ENCODE measurements around the gene PCGF3. TPM values are rescaled to one million over a fixed set of nuclear protein-coding genes. Genes with fewer than 3 reads are reported as not detected.

The PCGF3 gene
- total RNA-seq, 6 experiments from 2014 or later = 13.0 to 23.5 (median 14.7) TPM

DNA sequence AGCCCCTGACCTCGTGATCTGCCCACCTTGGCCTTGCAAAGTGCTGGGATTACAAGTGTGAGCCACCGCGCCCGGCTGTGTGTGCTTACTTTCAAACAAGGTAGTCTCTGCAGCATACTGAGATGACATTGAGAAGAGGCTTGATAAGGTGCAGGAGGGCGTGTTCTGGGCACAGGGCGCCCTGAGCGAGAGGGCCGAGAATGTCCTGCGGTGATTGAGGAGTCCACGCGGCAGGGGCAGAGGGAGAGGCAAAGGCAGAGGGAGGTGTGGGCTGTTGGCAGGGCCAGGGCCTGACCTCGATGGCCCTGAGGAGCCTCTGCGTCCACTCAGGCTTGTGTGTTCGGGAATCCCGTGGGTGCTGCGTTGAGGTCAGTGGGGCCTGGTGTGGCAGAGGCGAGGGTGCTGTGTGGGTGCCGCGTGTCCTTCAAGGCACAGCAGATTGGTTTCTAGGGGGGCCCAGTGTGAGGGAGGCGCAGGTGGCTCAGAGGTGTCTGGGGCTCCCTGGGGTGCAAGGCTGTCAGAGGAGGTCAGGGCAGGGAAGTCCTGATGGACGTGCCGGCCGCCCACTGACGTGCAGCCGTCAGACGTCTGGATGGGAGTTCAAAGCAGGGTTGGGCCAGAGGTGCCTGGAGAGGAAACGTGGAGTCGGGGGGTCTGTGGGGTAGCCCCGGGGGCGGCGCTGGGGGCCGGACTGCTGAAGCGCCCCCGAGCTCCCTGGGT is 12.1 kb downstream of the PCGF3 start:
- DNase-seq (no peak), ATAC-seq (peak in 1 of 4 donors; percentile 5)
- Histone ChIP-seq H3K4me1 (no peaks in the 10 kb centered on the region), H3K27ac (no peak overlapping the region), H3K36me3 (peaks cover 0 to 6% (median 0%) of the 10 kb centered on the region in 4 donors), H3K4me3 (no peak overlapping the region), H3K27me3 (no peaks in the 10 kb centered on the region), H3K9me3 (no peaks in the 10 kb centered on the region)
- WGBS (ENCODE audit: insufficient coverage, low coverage, low lambda C conversion rate, missing lambda C conversion rate) = 90% methylated on average over 14 of the region's 34 CpGs
- no peak for TF ChIP-seq POLR2A (IDR thresholded peaks at IDR 0.05)
- TF ChIP-seq, protein P1, sequence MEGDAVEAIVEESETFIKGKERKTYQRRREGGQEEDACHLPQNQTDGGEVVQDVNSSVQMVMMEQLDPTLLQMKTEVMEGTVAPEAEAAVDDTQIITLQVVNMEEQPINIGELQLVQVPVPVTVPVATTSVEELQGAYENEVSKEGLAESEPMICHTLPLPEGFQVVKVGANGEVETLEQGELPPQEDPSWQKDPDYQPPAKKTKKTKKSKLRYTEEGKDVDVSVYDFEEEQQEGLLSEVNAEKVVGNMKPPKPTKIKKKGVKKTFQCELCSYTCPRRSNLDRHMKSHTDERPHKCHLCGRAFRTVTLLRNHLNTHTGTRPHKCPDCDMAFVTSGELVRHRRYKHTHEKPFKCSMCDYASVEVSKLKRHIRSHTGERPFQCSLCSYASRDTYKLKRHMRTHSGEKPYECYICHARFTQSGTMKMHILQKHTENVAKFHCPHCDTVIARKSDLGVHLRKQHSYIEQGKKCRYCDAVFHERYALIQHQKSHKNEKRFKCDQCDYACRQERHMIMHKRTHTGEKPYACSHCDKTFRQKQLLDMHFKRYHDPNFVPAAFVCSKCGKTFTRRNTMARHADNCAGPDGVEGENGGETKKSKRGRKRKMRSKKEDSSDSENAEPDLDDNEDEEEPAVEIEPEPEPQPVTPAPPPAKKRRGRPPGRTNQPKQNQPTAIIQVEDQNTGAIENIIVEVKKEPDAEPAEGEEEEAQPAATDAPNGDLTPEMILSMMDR (IDR thresholded peaks at IDR 0.05) = no peak
- intact Hi-C loops (cut with DNase I) = no loop called here

DNA sequence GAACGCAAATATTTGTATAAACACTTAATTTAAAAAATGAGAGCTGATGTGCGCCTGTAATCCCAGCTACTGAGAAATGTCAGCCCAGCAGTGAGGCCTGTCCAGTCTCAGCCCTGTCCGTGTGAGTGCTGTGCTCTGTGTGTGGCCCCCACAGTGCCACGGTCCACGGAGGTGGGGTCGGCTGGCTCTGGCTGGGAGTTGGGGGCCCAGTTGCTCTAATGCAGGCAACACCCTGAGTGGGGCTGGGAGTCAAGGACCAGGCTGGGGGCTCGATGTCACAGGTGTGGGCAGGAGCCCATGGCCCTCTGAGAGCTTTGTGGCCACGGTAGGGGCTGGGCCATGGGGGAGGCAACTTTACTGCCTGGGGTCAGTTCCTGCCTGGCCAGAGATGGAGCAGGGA is 12.8 kb downstream of the PCGF3 start:
- H3K9me3 ChIP-seq = no peaks in the 10 kb centered on the region
- no peak overlapping the region for H3K27ac ChIP-seq
- H3K4me1 ChIP-seq = no peaks in the 10 kb centered on the region
- no peak overlapping the region for H3K4me3 ChIP-seq
- intact Hi-C loops (cut with DNase I) = no loop called here
- ATAC-seq (peak in 1 of 4 donors; percentile 6), DNase-seq (no peak)
- WGBS (ENCODE audit: insufficient coverage, low coverage, low lambda C conversion rate, missing lambda C conversion rate) = 93% methylated on average over 3 of the region's 8 CpGs
- no peak for TF ChIP-seq POLR2A (IDR thresholded peaks at IDR 0.05)
- TF ChIP-seq, protein P1 (IDR thresholded peaks at IDR 0.05) = no peak
- H3K27me3 ChIP-seq = no peaks in the 10 kb centered on the region
- peaks cover 0 to 6% (median 0%) of the 10 kb centered on the region in 4 donors for H3K36me3 ChIP-seq

DNA sequence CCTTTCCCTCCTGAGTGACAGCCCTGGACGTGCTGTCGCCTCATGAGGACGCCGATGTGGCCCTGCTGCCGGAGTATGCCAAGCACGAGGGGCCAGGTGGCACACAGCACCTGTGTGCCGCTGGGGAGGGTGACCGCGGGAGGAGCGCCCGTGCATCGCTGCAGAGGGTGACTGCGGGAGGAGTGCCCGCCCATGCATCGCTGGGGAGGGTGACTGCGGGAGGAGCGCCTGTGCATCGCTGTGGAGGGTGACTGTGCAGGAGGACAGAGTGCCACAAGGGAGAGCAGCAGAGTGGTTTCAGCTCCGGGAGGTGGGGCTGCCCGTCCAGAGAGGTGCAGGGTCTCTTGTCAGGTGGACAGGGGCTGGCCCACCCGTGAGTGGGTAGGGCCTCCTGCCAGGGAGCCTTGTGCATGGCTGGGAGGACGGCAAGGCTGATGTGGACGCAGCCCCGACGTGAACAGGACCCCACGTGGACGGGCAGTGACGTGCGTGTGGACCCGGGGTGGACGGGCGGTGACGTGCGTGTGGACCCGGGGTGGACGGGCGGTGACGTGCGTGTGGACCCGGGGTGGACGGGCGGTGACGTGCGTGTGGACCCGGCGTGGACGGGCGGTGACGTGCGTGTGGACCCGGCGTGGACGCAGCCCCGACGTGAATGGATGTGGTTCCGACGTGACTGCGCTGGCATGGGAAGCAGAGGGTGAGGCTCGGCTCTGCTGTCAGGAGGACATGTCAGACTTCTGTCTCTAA is 14.7 kb downstream of the PCGF3 start:
- intact Hi-C loops (cut with DNase I) = no loop called here
- no peak overlapping the region for H3K27ac ChIP-seq
- H3K27me3 ChIP-seq = no peaks in the 10 kb centered on the region
- no peak for DNase-seq
- no peaks in the 10 kb centered on the region for H3K9me3 ChIP-seq
- no peak for TF ChIP-seq POLR2A (IDR thresholded peaks at IDR 0.05)
- TF ChIP-seq, protein P1 (IDR thresholded peaks at IDR 0.05) = no peak
- ATAC-seq = no peak
- H3K4me1 ChIP-seq = no peaks in the 10 kb centered on the region
- H3K4me3 ChIP-seq = no peak overlapping the region
- H3K36me3 ChIP-seq = no peaks in the 10 kb centered on the region
- 95% methylated on average over 38 of the region's 59 CpGs for WGBS (ENCODE audit: insufficient coverage, low coverage, low lambda C conversion rate, missing lambda C conversion rate)

DNA sequence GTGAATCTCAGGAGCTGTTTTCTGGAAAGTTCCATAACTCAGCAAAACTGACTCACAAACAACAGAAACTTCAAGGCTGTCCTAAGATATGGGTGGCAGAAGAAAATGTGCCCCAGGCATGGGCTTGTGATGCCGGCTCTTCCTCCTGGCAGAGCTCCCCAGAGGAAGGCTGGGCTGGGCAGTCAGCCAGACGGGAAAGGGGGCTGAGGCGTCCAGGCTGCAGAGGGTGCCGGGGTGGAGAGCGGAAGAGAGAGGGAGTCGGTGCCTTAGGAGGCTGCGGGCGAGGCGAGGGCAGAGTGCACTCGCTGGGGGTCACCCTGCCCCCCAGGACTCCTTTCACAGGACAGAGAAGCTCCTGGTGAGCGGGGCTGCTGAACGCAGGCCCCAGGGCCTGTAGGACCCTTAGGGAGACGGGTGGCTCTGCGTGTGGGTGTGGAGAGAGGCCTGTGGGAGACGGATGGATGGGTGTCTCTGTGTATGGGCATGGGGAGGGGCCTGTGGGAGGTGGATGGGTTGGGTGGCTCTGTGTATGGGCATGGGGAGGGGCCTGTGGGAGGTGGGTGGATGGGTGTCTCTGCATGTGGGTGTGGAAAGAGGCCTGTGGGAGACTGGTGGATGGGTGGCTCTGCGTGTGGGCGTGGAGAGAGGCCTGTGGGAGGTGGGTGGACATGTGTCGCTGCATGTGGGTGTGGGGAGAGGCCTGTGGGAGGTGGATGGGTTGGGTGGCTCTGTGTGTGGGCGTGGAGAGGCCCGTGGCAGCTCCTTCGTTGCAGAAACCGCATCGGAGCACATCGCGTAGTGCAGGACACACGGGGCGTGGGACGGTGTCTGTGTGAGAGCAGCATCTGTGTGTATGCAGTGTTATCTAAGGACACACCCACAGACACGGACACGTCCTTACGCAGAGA is 15.9 kb downstream of the PCGF3 start:
- no peaks in the 10 kb centered on the region for H3K27me3 ChIP-seq
- no peak for DNase-seq
- no peaks in the 10 kb centered on the region for H3K4me1 ChIP-seq
- WGBS (ENCODE audit: insufficient coverage, low coverage, low lambda C conversion rate, missing lambda C conversion rate) = 73% methylated on average over 20 of the region's 31 CpGs
- ATAC-seq = peak; percentile 47 to 66 (median 56)
- H3K9me3 ChIP-seq = no peaks in the 10 kb centered on the region
- intact Hi-C loops (cut with DNase I) = no loop called here
- no peak overlapping the region for H3K4me3 ChIP-seq
- TF ChIP-seq, protein P1 (IDR thresholded peaks at IDR 0.05) = no peak
- no peak for TF ChIP-seq POLR2A (IDR thresholded peaks at IDR 0.05)
- H3K36me3 ChIP-seq = no peaks in the 10 kb centered on the region
- H3K27ac ChIP-seq = no peak overlapping the region

Data from right lobe of liver (tissue), 6 donors.